C4-2B (cell line): ENCODE measurements around the gene CDC42BPA.

ENCODE experiments used
- CTCF ChIP-seq: fragments of 450-650 bp; conservative IDR thresholded peaks from 2 replicates; pipeline ENCODE4 v1.5.1; 2017; ENCODE audit warnings: mild to moderate bottlenecking
- ZFX ChIP-seq: fragments of 450-650 bp; IDR thresholded peaks from 2 replicates; pipeline ENCODE4 v1.6.1; 2017

GRCh38 chr1:226948996-226949395 lies 369.3 kb downstream of the CDC42BPA start:
- TF ChIP-seq CTCF (no peak), ZFX (no peak)
